Loucy (cell line): ENCODE results near the gene CYP1B1.

Source experiments
- H2AFZ ChIP-seq: fragments of 200-600 bp; sonication (generic); 2 replicates; pipeline ENCODE4 v1.6.0; 2016; ENCODE audit warnings: antibody characterized with exemption, mild to moderate bottlenecking, low read length, moderate library complexity
- H3F3A ChIP-seq: fragments of 200-600 bp; 2 replicates; pipeline ENCODE4 v1.6.0; 2016; ENCODE audit warnings: antibody characterized with exemption, low read depth, mild to moderate bottlenecking
- H3K27me3 ChIP-seq: fragments of 200-600 bp; sonication (generic); 2 replicates; pipeline ENCODE4 v1.6.1; 2014; ENCODE audit warnings: low read length, mild to moderate bottlenecking; ENCODE audit not compliant: insufficient read depth, poor library complexity, severe bottlenecking
- H3K36me3 ChIP-seq: fragments of 200-600 bp; sonication (generic); 2 replicates; pipeline ENCODE4 v1.6.1; 2016; ENCODE audit warnings: low read length; ENCODE audit not compliant: insufficient read depth
- H3K4me1 ChIP-seq: fragments of 200-600 bp; sonication (generic); 2 replicates; pipeline ENCODE4 v1.5.1; 2014; ENCODE audit warnings: low read length, mild to moderate bottlenecking; ENCODE audit not compliant: insufficient read depth, poor library complexity, severe bottlenecking
- H3K4me2 ChIP-seq: fragments of 200-600 bp; sonication (generic); 2 replicates; pipeline ENCODE4 v1.6.0; 2014; ENCODE audit warnings: antibody characterized with exemption, low read length, low read depth, mild to moderate bottlenecking; ENCODE audit not compliant: poor library complexity, severe bottlenecking
- H3K4me3 ChIP-seq: fragments of 200-600 bp; sonication (generic); 2 replicates; pipeline ENCODE4 v1.5.1; 2014; ENCODE audit warnings: low read length, mild to moderate bottlenecking, mixed read lengths; ENCODE audit not compliant: poor library complexity, severe bottlenecking
- H3K79me2 ChIP-seq: fragments of 200-600 bp; sonication (generic); 2 replicates; pipeline ENCODE4 v1.6.1; 2014; ENCODE audit warnings: low read length; ENCODE audit not compliant: insufficient read depth
- H3K9ac ChIP-seq: fragments of 200-600 bp; sonication (generic); 2 replicates; pipeline ENCODE4 v1.6.0; 2014; ENCODE audit warnings: mild to moderate bottlenecking, low read depth, low read length, moderate library complexity; ENCODE audit not compliant: poor library complexity, severe bottlenecking
- H3K9me2 ChIP-seq: fragments of 200-600 bp; sonication (generic); replicated peaks from 2 replicates; pipeline ENCODE4 v1.6.1; 2016; ENCODE audit warnings: low read depth, low read length, mixed read lengths
- H3K9me3 ChIP-seq: fragments of 200-600 bp; sonication (generic); 2 replicates; pipeline ENCODE4 v1.6.1; 2014; ENCODE audit warnings: mild to moderate bottlenecking, antibody characterized with exemption, low read length, low read depth; ENCODE audit not compliant: insufficient read depth
- H4K20me1 ChIP-seq: fragments of 200-600 bp; sonication (generic); 2 replicates; pipeline ENCODE4 v1.6.0; 2014; ENCODE audit warnings: antibody characterized with exemption, low read length, mild to moderate bottlenecking; ENCODE audit not compliant: insufficient read depth, poor library complexity, severe bottlenecking
- CTCF ChIP-seq: fragments of 200-600 bp; sonication (generic); conservative IDR thresholded peaks from 2 replicates; pipeline ENCODE4 v1.5.1; 2014; ENCODE audit warnings: mild to moderate bottlenecking, antibody characterized with exemption, low read length
- EZH2phosphoT487 ChIP-seq: fragments of 200-600 bp; IDR thresholded peaks from 2 replicates; pipeline ENCODE4 v1.6.1; 2018; ENCODE audit warnings: antibody characterized with exemption, mild to moderate bottlenecking, moderate library complexity, borderline replicate concordance

CYP1B1 gene

GRCh38 chr2:38075507-38076151 is at the start of gene CYP1B1:
Gene CYP1B1 (minus strand): TSS chr2:38076151. CDS start chr2:38075388, 763 bp downstream.
- no peak for TF ChIP-seq EZH2phosphoT487
- no peak for TF ChIP-seq CTCF
- H3K9me3 ChIP-seq, result no peaks in the 10 kb centered on the region
- H4K20me1 ChIP-seq, result no peaks in the 10 kb centered on the region
- H3K9ac ChIP-seq, result no peak within 1 kb of the TSS
- H3K9me2 ChIP-seq, result no peaks in the 10 kb centered on the region
- H2AFZ ChIP-seq, result no peak within 1 kb of the TSS
- no peaks in the 10 kb centered on the region for H3K79me2 ChIP-seq
- H3K27me3 ChIP-seq, result no peaks in the 10 kb centered on the region
- no peaks in the 10 kb centered on the region for H3K36me3 ChIP-seq
- no peak within 1 kb of the TSS for H3K4me2 ChIP-seq
- H3K4me1 ChIP-seq, result no peaks in the 10 kb centered on the region
- H3K4me3 ChIP-seq, result no peak within 1 kb of the TSS
- H3F3A ChIP-seq, result no peaks in the 10 kb centered on the region

- H3F3A ChIP-seq, result no peaks in the 10 kb centered on the region
- no peaks in the 10 kb centered on the region for H3K79me2 ChIP-seq
- no peak overlapping the region for H2AFZ ChIP-seq
- H3K4me3 ChIP-seq, result no peak overlapping the region
- no peaks in the 10 kb centered on the region for H3K4me1 ChIP-seq
- no peak for TF ChIP-seq CTCF
- no peak for TF ChIP-seq EZH2phosphoT487
- no peak overlapping the region for H3K9ac ChIP-seq
- H3K9me3 ChIP-seq, result peaks cover 5% of the 10 kb centered on the region; the same call in 1 of the 2 replicates
- no peaks in the 10 kb centered on the region for H3K27me3 ChIP-seq
- H4K20me1 ChIP-seq, result no peaks in the 10 kb centered on the region
- H3K9me2 ChIP-seq, result no peaks in the 10 kb centered on the region
- H3K36me3 ChIP-seq, result no peaks in the 10 kb centered on the region
- H3K4me2 ChIP-seq, result no peak overlapping the region
Measured at GRCh38 chr2:38125007-38125406, 49.1 kb upstream of the CYP1B1 start.

- H4K20me1 ChIP-seq, result no peaks in the 10 kb centered on the region
- no peaks in the 10 kb centered on the region for H3F3A ChIP-seq
- H3K9me3 ChIP-seq, result peaks cover 5% of the 10 kb centered on the region; the same call in 1 of the 2 replicates
- H3K4me1 ChIP-seq, result no peaks in the 10 kb centered on the region
- H3K9ac ChIP-seq, result no peak overlapping the region
- no peak overlapping the region for H3K4me3 ChIP-seq
- no peaks in the 10 kb centered on the region for H3K27me3 ChIP-seq
- no peaks in the 10 kb centered on the region for H3K36me3 ChIP-seq
- H3K9me2 ChIP-seq, result no peaks in the 10 kb centered on the region
- no peak overlapping the region for H3K4me2 ChIP-seq
- H2AFZ ChIP-seq, result no peak overlapping the region
- H3K79me2 ChIP-seq, result no peaks in the 10 kb centered on the region
- TF ChIP-seq EZH2phosphoT487, result no peak
- no peak for TF ChIP-seq CTCF
Measured at GRCh38 chr2:38123911-38124310, 48.0 kb upstream of the CYP1B1 start.
